ENCODE measurements around the gene CDH4.

The CDH4 gene

DNA sequence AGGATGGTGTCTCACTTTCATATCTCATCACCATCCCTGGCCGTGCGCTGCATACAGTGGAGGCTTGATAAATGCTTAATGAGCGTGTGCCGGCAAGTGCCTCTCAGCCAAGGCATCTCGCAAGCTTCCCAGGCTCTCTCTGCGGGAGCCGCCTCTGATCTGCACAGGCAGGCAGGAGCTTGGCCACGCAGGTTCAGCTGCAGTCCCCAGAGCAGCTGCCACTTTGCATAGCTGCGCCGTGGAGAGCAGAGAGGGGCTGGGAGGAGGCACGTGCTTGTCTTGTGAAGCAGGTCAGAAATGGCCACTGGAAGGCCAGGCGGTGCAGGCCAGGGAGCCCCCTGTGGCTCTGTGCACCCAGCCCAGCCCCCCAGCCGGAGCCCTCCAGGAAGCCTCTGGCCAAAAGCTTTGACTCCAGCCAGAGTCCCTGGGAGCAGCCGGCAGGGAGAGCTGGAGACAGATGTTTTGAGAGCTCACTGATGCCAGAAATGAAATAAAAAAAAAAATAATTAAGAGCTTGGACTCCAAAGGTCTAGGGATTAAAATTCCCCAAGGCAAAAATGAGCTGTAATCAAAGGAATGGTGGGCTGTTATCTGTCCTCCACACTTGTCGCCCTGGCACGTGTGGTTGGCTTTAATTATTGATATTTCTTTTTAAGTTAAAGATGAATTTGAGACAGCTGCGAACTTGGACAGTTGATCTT lies 377.0 kb downstream of the CDH4 start:
- H2AK5ac ChIP-seq (ENCODE audit: low read length): no peak overlapping the region
- no peaks in the 10 kb centered on the region for H3K79me2 ChIP-seq (ENCODE audit: control insufficient read depth, insufficient read depth, low read length, poor library complexity)
- H3K79me1 ChIP-seq (ENCODE audit: low read length): no peaks in the 10 kb centered on the region
- no peak overlapping the region for H3K18ac ChIP-seq (ENCODE audit: low read length)
- no peak overlapping the region for H3K14ac ChIP-seq (ENCODE audit: low read length)
- no peaks in the 10 kb centered on the region for H3K9me3 ChIP-seq (ENCODE audit: insufficient read depth, low read depth, low read length)
- H3K27me3 ChIP-seq (ENCODE audit: insufficient read depth, low read length): no peaks in the 10 kb centered on the region
- no peak overlapping the region for H2BK5ac ChIP-seq (ENCODE audit: low read depth, low read length, poor library complexity)
- H3K4me2 ChIP-seq (ENCODE audit: low read length): no peak overlapping the region
- no peak for DNase-seq
- H3K4ac ChIP-seq (ENCODE audit: low read depth, low read length): no peak overlapping the region
- no peaks in the 10 kb centered on the region for H3K36me3 ChIP-seq (ENCODE audit: control insufficient read depth in 1 of 2, insufficient read depth in 2 of 2, low read length in 2 of 2)
- H3K23ac ChIP-seq (ENCODE audit: low read length): no peak overlapping the region
- no peak overlapping the region for H4K12ac ChIP-seq (ENCODE audit: low read depth, low read length)
- H2AFZ ChIP-seq (ENCODE audit: insufficient read depth, low read length, poor library complexity): no peak overlapping the region
- WGBS (ENCODE audit: extremely low coverage, insufficient coverage, insufficient read length): no CpG with 5 or more reads among the region's 17 CpGs
- H3K4me3 ChIP-seq (ENCODE audit: low read depth, low read length): no peak overlapping the region
- no peak overlapping the region for H3K27ac ChIP-seq (ENCODE audit: low read depth, low read length)
- H3K9ac ChIP-seq (ENCODE audit: low read length): no peak overlapping the region
- no peak overlapping the region for H2BK12ac ChIP-seq (ENCODE audit: low read length)
- H2BK120ac ChIP-seq (ENCODE audit: insufficient read depth, low read length, poor library complexity): no peak overlapping the region
- H3K4me1 ChIP-seq (ENCODE audit: control insufficient read depth in 1 of 2, insufficient read depth in 2 of 2, low read length in 2 of 2): no peaks in the 10 kb centered on the region
- H4K8ac ChIP-seq (ENCODE audit: low read depth, low read length): no peak overlapping the region
- H4K91ac ChIP-seq (ENCODE audit: low read depth, low read length): no peak overlapping the region

GRCh38 chr20:61629602-61630390 lies 377.7 kb downstream of the CDH4 start:
- Histone ChIP-seq H2BK5ac (ENCODE audit: low read depth, low read length, poor library complexity) (no peak overlapping the region), H3K14ac (ENCODE audit: low read length) (no peak overlapping the region), H3K4ac (ENCODE audit: low read depth, low read length) (no peak overlapping the region), H4K8ac (ENCODE audit: low read depth, low read length) (no peak overlapping the region), H2BK12ac (ENCODE audit: low read length) (no peak overlapping the region), H2BK120ac (ENCODE audit: insufficient read depth, low read length, poor library complexity) (no peak overlapping the region), H2AFZ (ENCODE audit: insufficient read depth, low read length, poor library complexity) (no peak overlapping the region), H3K79me1 (ENCODE audit: low read length) (no peaks in the 10 kb centered on the region), H3K4me2 (ENCODE audit: low read length) (no peak overlapping the region), H3K4me1 (ENCODE audit: control insufficient read depth in 1 of 2, insufficient read depth in 2 of 2, low read length in 2 of 2) (no peaks in the 10 kb centered on the region), H4K91ac (ENCODE audit: low read depth, low read length) (no peak overlapping the region), H3K79me2 (ENCODE audit: control insufficient read depth, insufficient read depth, low read length, poor library complexity) (no peaks in the 10 kb centered on the region), H3K9ac (ENCODE audit: low read length) (no peak overlapping the region), H3K27ac (ENCODE audit: low read depth, low read length) (no peak overlapping the region), H3K23ac (ENCODE audit: low read length) (no peak overlapping the region), H4K12ac (ENCODE audit: low read depth, low read length) (no peak overlapping the region), H3K27me3 (ENCODE audit: insufficient read depth, low read length) (no peaks in the 10 kb centered on the region), H3K9me3 (ENCODE audit: insufficient read depth, low read depth, low read length) (no peaks in the 10 kb centered on the region), H3K36me3 (ENCODE audit: control insufficient read depth in 1 of 2, insufficient read depth in 2 of 2, low read length in 2 of 2) (no peaks in the 10 kb centered on the region), H2AK5ac (ENCODE audit: low read length) (no peak overlapping the region), H3K18ac (ENCODE audit: low read length) (no peak overlapping the region), H3K4me3 (ENCODE audit: low read depth, low read length) (no peak overlapping the region)
- no peak for DNase-seq
- no CpG with 5 or more reads among the region's 25 CpGs for WGBS (ENCODE audit: extremely low coverage, insufficient coverage, insufficient read length)

- Histone ChIP-seq H2BK12ac (ENCODE audit: low read length) (no peak overlapping the region), H3K79me1 (ENCODE audit: low read length) (no peaks in the 10 kb centered on the region), H3K36me3 (ENCODE audit: control insufficient read depth in 1 of 2, insufficient read depth in 2 of 2, low read length in 2 of 2) (no peaks in the 10 kb centered on the region), H2AK5ac (ENCODE audit: low read length) (no peak overlapping the region), H2BK120ac (ENCODE audit: insufficient read depth, low read length, poor library complexity) (no peak overlapping the region), H4K8ac (ENCODE audit: low read depth, low read length) (no peak overlapping the region), H3K27me3 (ENCODE audit: insufficient read depth, low read length) (no peaks in the 10 kb centered on the region), H3K4me3 (ENCODE audit: low read depth, low read length) (no peak overlapping the region), H2AFZ (ENCODE audit: insufficient read depth, low read length, poor library complexity) (no peak overlapping the region), H3K23ac (ENCODE audit: low read length) (no peak overlapping the region), H3K4ac (ENCODE audit: low read depth, low read length) (no peak overlapping the region), H3K18ac (ENCODE audit: low read length) (no peak overlapping the region), H3K4me1 (ENCODE audit: control insufficient read depth in 1 of 2, insufficient read depth in 2 of 2, low read length in 2 of 2) (no peaks in the 10 kb centered on the region), H3K4me2 (ENCODE audit: low read length) (no peak overlapping the region), H3K27ac (ENCODE audit: low read depth, low read length) (no peak overlapping the region), H3K9ac (ENCODE audit: low read length) (no peak overlapping the region), H4K12ac (ENCODE audit: low read depth, low read length) (no peak overlapping the region), H2BK5ac (ENCODE audit: low read depth, low read length, poor library complexity) (no peak overlapping the region), H3K79me2 (ENCODE audit: control insufficient read depth, insufficient read depth, low read length, poor library complexity) (no peaks in the 10 kb centered on the region), H3K14ac (ENCODE audit: low read length) (no peak overlapping the region), H4K91ac (ENCODE audit: low read depth, low read length) (no peak overlapping the region), H3K9me3 (ENCODE audit: insufficient read depth, low read depth, low read length) (no peaks in the 10 kb centered on the region)
- WGBS (ENCODE audit: extremely low coverage, insufficient coverage, insufficient read length): no CpG with 5 or more reads among the region's 5 CpGs
- no peak for DNase-seq
Observed at GRCh38 chr20:61630391-61630650, 378.3 kb downstream of the CDH4 start.

DNA sequence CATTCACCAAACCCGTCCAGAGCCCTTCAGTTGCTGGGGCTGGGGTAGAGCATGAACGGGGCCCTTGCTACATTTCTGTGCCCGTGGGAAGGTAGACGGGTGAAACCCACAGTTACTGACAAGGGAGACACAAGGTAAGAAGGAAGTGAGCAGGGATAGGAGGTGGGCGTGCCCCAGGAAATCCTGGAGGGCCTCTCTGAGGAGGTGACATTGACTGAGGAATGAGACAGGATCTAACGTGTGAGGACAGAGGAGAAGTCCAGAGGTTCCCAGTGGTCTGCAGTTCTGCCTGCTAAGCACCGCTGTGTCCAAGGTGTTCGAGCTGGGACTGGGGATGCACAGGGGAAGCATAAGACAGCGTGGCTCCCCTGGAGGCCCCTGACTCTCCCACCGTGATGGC lies 378.8 kb downstream of the CDH4 start:
- no peaks in the 10 kb centered on the region for H3K27me3 ChIP-seq (ENCODE audit: insufficient read depth, low read length)
- no peak overlapping the region for H2BK120ac ChIP-seq (ENCODE audit: insufficient read depth, low read length, poor library complexity)
- DNase-seq: no peak
- no peaks in the 10 kb centered on the region for H3K9me3 ChIP-seq (ENCODE audit: insufficient read depth, low read depth, low read length)
- no peaks in the 10 kb centered on the region for H3K36me3 ChIP-seq (ENCODE audit: control insufficient read depth in 1 of 2, insufficient read depth in 2 of 2, low read length in 2 of 2)
- no peak overlapping the region for H3K18ac ChIP-seq (ENCODE audit: low read length)
- no peak overlapping the region for H3K23ac ChIP-seq (ENCODE audit: low read length)
- H2BK12ac ChIP-seq (ENCODE audit: low read length): no peak overlapping the region
- H3K9ac ChIP-seq (ENCODE audit: low read length): no peak overlapping the region
- H3K4me3 ChIP-seq (ENCODE audit: low read depth, low read length): no peak overlapping the region
- H2AK5ac ChIP-seq (ENCODE audit: low read length): no peak overlapping the region
- H4K12ac ChIP-seq (ENCODE audit: low read depth, low read length): no peak overlapping the region
- H2BK5ac ChIP-seq (ENCODE audit: low read depth, low read length, poor library complexity): no peak overlapping the region
- no peak overlapping the region for H3K4ac ChIP-seq (ENCODE audit: low read depth, low read length)
- no peaks in the 10 kb centered on the region for H3K79me2 ChIP-seq (ENCODE audit: control insufficient read depth, insufficient read depth, low read length, poor library complexity)
- H2AFZ ChIP-seq (ENCODE audit: insufficient read depth, low read length, poor library complexity): no peak overlapping the region
- WGBS (ENCODE audit: extremely low coverage, insufficient coverage, insufficient read length): no CpG with 5 or more reads among the region's 10 CpGs
- no peak overlapping the region for H4K8ac ChIP-seq (ENCODE audit: low read depth, low read length)
- no peak overlapping the region for H3K27ac ChIP-seq (ENCODE audit: low read depth, low read length)
- no peaks in the 10 kb centered on the region for H3K4me1 ChIP-seq (ENCODE audit: control insufficient read depth in 1 of 2, insufficient read depth in 2 of 2, low read length in 2 of 2)
- H3K14ac ChIP-seq (ENCODE audit: low read length): no peak overlapping the region
- no peak overlapping the region for H3K4me2 ChIP-seq (ENCODE audit: low read length)
- H4K91ac ChIP-seq (ENCODE audit: low read depth, low read length): no peak overlapping the region
- H3K79me1 ChIP-seq (ENCODE audit: low read length): no peaks in the 10 kb centered on the region
